GM11168 (cell line): ENCODE data around the gene COX7A2.

Experiments
- in situ Hi-C: fragments of 300-500 bp; cut with MboI; formaldehyde crosslinking; loops from one replicate; pipeline ENCODE4 v1.12.0; 2022; ENCODE audit warnings: low sequenced_read_pairs; ENCODE audit not compliant: unreplicated experiment

COX7A2 gene

GRCh38 chr6:75205776-75206575 is 37.6 kb downstream of the COX7A2 start, which contains the start of gene COL12A1:
COL12A1 (minus strand) TSS chr6:75206053; CDS start chr6:75202792, 3,261 bp downstream.
- in situ Hi-C loops = loop anchor here (25.0 kb wide), 2 partner anchors 1119 to 1244 kb away; no protein-coding TSS in a partner anchor

GRCh38 chr6:75204959-75205775 is 38.4 kb downstream of the COX7A2 start:
- in situ Hi-C loops = loop anchor here (25.0 kb wide), 2 partner anchors 1118 to 1243 kb away; no protein-coding TSS in a partner anchor

DNA sequence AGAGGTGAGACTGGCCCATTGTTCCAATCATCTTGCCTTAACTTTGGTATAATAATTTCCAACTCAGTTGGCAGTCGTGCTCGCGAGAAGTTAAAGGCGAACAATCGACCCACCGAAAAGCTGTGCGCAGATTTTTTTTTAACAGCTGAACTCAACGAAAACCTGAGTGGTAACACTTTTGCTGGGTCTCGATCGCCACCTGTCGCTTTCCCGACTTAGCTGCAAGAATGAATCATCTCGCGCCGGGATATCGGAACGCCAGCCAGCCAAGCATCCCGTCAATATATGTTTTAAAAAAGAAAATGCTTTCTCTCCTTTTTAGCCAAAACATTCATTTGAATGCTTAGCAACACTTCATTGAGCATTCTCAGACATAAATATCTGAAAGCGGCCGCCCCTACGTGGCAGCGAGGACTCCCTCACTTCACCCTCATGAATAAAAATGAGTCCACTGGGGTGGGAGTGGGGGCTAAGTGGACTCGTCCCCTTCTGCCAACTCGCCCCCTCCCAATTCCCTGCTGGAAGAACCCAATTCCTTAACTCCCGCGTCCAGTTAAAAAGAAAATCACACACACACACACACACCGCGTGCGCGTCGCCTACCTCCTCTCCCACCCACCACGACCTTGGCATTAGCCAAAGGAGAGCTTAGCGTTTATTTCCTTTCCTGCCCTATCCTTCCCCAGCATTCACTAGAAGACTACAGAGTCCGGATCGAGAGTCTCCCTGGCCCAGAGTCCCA is 39.2 kb downstream of the COX7A2 start:
- in situ Hi-C loops = loop anchor here (25.0 kb wide), 2 partner anchors 1117 to 1242 kb away; no protein-coding TSS in a partner anchor

GRCh38 chr6:75203721-75204120 is 39.9 kb downstream of the COX7A2 start:
- in situ Hi-C loops = loop anchor here (25.0 kb wide), 2 partner anchors 1116 to 1241 kb away; no protein-coding TSS in a partner anchor

DNA sequence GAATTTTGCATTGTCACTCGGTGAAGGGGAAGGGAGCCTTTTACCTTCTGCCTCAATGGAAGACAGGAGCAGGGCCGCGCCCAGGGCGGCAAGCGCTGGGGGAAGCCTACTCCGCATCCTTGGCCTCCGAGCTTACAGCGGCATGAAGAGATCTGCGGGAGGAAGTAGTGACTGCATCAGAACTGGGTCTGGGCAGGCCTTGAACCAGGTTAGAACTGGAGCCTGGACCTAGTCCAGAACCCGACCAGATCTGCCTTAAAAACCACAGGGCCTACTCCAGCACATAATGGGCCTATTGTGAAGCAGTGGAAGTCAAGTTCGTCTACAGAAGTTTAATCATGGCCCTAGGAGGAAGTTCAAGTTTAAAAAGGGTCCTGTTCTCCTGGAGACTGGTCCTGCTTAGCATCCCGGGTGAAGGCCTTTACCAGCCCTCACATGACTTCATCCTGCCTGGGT is 40.9 kb downstream of the COX7A2 start:
- in situ Hi-C loops = loop anchor here (25.0 kb wide), 2 partner anchors 1115 to 1240 kb away; no protein-coding TSS in a partner anchor

- in situ Hi-C loops = loop anchor here (25.0 kb wide), 2 partner anchors 1115 to 1240 kb away; no protein-coding TSS in a partner anchor
Observed at GRCh38 chr6:75201901-75202672, 41.5 kb downstream of the COX7A2 start.

- in situ Hi-C loops = loop anchor here (25.0 kb wide), 2 partner anchors 1114 to 1239 kb away; no protein-coding TSS in a partner anchor
Observed at GRCh38 chr6:75201021-75201420, 42.6 kb downstream of the COX7A2 start.

DNA sequence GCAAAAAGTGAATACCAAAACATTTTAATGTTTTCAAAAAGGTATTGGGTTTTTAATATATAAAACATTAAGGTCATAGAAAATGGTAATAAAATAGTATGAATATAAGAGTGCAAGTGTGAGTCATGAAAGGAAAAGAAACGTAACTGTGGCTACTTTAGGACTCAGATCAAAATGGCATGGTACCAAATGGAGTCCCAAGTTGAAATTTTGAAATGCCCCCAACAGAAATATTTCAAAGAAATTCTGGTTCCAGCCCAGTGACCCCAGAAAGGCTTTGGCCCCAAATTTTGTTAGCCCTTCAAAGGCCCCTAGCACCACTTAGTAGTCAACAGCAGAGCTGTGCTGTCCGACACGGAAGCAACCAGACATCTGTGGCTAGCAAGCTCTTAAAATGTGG is 43.7 kb downstream of the COX7A2 start:
- in situ Hi-C loops = loop anchor here (25.0 kb wide), 2 partner anchors 1113 to 1238 kb away; no protein-coding TSS in a partner anchor

- in situ Hi-C loops = no loop called here
Observed at GRCh38 chr6:75196081-75196687, 47.4 kb downstream of the COX7A2 start.

DNA sequence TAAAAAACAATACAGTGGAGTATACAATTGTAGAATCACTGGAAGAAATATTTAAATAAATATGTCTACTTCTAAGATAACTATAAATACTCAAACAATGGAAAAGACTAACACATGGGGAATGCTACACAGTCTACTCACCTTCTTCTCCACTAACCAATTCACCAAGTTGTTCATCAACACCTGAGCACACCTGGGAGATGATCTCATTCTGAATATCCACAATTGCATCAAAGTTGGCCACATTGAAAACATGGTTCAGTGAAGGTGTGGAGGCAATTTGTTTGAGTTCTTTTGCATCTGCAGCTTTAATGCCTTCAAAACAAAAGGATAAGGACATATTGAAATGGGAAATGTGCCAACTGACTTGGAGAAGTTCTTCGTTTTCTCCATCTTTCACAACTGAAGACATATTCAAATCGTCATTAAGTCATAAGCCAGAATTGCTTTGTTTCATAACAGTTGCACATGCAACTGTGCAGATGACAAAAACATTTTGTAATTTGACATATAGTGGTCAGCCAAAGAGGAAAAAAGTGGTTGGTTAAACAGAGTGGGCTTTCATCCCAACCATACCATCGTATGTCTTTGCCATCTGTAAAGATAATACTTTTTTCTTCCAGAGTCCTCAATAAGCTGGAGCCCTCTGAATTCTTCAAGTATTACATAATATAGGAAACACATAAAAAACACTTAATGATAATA is 55.2 kb downstream of the COX7A2 start:
- in situ Hi-C loops = no loop called here
